GM21528 (cell line): ENCODE data around the gene TXNL4B.

Source experiments
- ATAC-seq: cut with Tn5 transposase; IDR thresholded peaks from one replicate; pipeline ENCODE4 v1.9.1; 2021; ENCODE audit warnings: mild to moderate bottlenecking, moderate library complexity; ENCODE audit not compliant: unreplicated experiment, low FRiP score

The TXNL4B gene

GRCh38 chr16:72093448-72094265 is at the start of gene TXNL4B, which contains the start of gene DHX38:
Gene TXNL4B (minus strand): TSS chr16:72093620. CDS start chr16:72090749, 2,871 bp downstream.
Gene DHX38 (plus strand): TSS chr16:72093847. CDS start chr16:72096158, 2,311 bp downstream.
- peak; percentile 99 for ATAC-seq

- no peak for ATAC-seq
Measured at GRCh38 chr16:72142476-72142875, 49.1 kb upstream of the TXNL4B start.

GRCh38 chr16:72139908-72140307 is 46.5 kb upstream of the TXNL4B start:
- no peak for ATAC-seq

DNA sequence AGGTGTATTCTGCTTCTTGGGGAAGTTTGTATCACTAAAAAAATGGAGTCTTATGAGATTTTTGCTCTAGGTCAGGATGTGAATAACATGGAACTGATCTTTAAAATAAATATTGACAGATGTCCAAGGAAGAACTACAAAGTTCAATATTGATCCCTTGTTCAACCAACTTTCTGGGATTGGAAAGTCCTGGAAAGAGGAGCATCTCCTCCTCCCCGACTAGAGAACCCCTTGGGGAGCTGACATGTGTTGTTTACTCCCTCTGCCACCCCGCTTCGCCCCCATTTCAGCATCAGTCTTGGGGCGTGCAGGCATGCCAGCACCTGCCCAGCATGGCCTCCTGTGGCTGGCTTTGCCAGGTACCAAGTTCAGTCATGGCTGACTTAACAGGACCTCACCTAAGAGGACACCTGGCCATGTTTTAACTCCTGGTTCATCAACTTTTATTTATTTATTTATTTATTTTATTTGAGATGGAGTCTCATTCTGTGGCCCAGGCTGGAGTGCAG is 44.7 kb upstream of the TXNL4B start:
- ATAC-seq: no peak

- ATAC-seq: no peak
Measured at GRCh38 chr16:72137380-72138063, 44.1 kb upstream of the TXNL4B start.

DNA sequence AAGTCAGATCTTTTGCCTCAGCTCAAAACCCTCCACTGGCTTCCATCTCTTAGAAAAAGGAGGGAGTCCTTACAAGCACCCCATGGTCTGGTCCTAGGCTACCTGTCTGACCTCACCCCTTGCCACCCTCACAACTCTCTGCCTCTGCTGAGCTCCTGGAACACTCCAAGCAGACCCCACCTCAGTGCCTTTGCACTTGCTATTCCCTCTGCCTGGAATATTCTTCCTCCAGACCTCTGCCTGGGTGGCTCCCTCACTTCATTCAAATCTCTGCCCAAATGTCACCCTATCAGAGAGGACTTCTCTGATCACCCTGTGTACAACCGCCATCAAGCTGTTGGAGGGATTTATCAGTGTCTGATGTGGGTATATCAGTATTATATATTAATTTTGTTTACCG is 41.1 kb upstream of the TXNL4B start:
- no peak for ATAC-seq

GRCh38 chr16:72132726-72133125 is 39.3 kb upstream of the TXNL4B start:
- ATAC-seq: no peak

DNA sequence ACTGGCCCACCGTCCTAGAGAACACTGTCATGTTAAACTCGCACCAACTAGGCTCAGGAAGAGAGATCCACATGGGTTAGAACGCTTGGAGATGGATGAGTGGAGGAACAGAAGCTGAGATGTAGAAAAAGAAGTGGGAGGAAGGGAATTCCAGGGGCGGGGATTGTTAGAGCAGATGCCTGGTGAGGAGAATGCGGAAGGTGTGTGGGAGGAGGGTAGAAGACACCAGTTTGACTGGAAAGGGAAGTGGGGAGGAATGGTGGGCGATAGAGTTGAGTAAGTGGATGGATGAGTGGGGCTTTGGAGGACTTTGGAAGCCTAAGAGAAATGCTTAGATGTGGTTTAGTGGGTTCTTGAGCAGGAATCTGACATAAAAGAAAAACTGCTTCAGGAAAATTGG is 37.6 kb upstream of the TXNL4B start:
- ATAC-seq: no peak

DNA sequence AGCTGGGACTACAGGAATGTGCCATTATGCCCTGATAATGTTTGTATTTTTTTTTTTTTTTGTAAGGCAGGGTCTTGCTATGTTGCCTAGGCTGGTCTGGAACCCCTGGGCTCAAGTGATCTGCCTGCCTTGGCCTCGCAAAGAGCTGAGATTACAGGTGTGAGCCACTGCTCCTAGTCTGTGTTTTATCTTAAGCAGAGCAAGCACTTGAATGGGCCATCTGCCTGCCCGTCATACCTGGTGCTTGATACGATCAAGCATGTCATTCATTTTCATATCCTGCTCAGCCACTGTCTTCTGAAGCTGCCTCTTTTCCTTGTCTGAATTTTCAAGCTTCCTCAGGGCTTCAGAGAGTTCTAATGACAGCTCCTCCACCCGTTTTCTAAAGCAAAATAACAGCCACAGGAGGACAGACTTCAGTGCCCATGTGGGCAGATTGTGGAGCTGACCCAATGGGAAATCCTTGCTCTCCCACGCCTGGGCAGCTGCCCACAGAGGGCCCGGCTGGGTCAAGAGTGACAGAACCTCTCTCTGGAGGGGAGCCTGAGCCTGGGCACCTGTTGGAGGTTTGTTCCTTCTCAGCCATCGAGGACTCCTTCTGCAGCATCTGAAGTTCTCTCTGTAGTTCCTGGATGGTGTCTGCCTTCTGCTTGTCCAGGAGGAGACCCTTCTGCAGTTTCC is 36.7 kb upstream of the TXNL4B start:
- ATAC-seq: no peak

GRCh38 chr16:72128701-72129100 is 35.3 kb upstream of the TXNL4B start:
- ATAC-seq: no peak

GRCh38 chr16:72126429-72126765 is 33.0 kb upstream of the TXNL4B start:
- no peak for ATAC-seq

GRCh38 chr16:72125635-72126428 is 32.4 kb upstream of the TXNL4B start:
- ATAC-seq: no peak

DNA sequence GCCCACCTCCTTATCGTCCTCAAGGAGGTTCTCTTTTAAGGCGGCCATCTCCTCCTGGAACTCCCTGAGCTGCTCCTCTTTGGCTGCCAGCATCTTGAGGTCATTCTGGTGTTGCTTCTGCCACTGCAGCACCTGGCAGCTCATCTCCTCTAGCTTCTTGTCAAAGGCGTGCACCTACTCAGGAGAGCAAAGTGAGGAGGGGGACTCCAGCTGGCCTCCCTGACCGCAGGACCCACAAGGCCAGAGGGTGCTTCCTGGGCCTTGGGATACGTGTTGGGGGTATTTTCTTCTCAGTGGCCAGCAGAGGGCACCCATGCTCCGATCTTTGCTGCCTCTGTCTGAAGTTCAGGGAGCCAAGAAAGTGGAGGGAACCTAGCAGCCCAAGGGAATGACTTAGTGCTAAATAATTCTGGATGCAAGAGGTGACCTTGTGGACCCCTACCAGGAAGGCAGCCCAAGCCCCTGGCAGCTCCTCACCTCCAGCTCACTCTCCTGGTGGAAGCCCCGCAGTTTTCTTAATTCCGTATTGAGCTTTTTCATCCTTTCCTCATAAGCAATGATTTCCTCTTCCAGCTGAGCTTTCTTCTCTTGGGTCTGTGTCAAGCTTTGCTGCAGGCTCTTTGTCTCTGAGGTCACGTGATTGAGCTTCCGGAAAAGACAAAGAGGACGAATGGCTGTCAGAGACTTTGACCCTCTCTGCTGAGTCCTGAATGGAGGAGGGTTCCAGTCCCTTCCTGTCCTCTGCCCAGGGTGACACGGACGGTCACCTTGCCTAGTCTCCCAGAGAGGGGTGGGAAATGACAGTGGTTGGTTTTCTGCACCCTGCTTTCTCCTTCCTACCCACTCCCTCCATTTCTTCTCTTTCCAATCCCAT is 31.6 kb upstream of the TXNL4B start:
- peak; percentile 72 for ATAC-seq

- ATAC-seq: no peak
Measured at GRCh38 chr16:72124148-72124547, 30.7 kb upstream of the TXNL4B start.

DNA sequence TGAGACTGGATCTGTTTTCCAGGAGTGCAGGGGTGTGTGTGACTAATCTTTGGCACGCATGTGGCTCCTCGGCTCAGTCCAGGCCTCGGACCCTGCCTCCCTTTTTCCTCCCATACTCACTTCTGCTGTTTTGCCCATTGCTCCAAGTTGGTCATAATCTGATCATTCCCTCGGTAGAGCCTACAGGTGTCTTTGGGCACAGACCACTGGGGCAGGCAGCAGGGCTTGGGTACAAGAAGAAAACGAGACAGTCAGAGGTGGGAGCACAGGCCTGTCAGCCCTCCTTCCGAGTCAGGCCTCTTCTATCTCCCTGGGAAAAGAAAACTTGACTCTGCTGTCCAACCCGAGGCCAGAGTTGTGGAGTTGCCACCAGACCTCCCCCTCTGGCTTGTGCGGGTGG is 30.0 kb upstream of the TXNL4B start:
- no peak for ATAC-seq

- no peak for ATAC-seq
Measured at GRCh38 chr16:72122916-72123315, 29.5 kb upstream of the TXNL4B start.

DNA sequence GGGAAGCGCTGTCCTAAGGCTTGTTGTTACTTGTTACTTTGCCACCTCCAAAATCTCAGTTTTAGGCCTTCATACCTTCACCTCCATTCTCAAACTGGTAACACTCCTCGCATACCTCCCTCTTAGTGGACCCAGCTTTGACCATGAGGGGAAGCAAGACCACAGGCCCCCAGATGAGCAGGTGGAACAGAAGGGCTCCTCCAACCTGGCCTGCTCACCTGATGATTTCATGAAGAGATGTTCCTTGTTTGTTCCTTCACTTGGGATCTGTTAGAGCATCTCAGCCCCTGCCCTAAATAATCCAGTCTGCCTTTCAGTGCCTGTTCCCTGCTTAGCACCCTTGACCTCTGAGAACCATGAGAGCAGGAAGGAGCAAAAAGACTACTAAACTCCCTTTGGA is 28.9 kb upstream of the TXNL4B start:
- no peak for ATAC-seq

DNA sequence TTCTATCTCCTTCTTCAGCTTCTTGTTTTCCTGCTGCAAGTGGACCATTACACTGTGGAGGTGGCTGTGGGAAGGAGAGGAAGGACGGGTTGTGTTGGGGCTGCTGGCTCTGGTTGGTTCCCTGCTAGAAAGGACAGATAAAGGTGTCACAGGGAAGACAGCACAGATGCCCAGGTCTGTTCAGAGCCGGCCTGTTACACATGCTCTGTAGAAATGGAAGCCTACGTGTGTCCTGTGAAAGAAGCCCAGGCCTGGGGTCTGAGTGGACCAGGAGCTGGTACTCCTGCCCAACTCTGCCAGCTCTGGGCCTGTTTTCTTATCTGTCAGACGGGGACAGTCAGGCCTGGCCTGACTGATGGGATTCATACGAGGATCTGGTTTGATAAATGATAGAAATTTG is 26.6 kb upstream of the TXNL4B start:
- ATAC-seq: no peak

GRCh38 chr16:72113616-72113945 is 20.2 kb upstream of the TXNL4B start:
- no peak for ATAC-seq
